SK-N-SH treated with all-trans-retinoic acid at 6 μM for 48 hours (cell line): ENCODE results near the gene ASTN2.

ENCODE experiments used
- ARNTL ChIP-seq: fragments of 450-650 bp; formaldehyde crosslinking; IDR thresholded peaks from 2 replicates; pipeline ENCODE4 v1.5.0; 2020; ENCODE audit warnings: low read depth, mild to moderate bottlenecking, moderate library complexity, borderline replicate concordance
- BACH2 ChIP-seq: fragments of 250-450 bp; sonication (Bioruptor Pico); IDR thresholded peaks from 2 replicates; pipeline ENCODE4 v1.9.0; 2021; ENCODE audit warnings: mild to moderate bottlenecking, borderline replicate concordance
- CREB5 ChIP-seq: fragments of 250-450 bp; sonication (Bioruptor Pico); IDR thresholded peaks from 2 replicates; pipeline ENCODE4 v1.5.1; 2020; ENCODE audit warnings: low read depth, mild to moderate bottlenecking, moderate library complexity
- ESRRG ChIP-seq: fragments of 250-450 bp; sonication (Bioruptor Pico); IDR thresholded peaks from 2 replicates; pipeline ENCODE4 v1.6.1; 2021; ENCODE audit warnings: mild to moderate bottlenecking
- OSR1 ChIP-seq: fragments of 250-450 bp; sonication (Bioruptor Pico); IDR thresholded peaks from 2 replicates; pipeline ENCODE4 v1.8.0; 2022; ENCODE audit warnings: moderate library complexity, mild to moderate bottlenecking, inconsistent platforms
- PATZ1 ChIP-seq: fragments of 250-450 bp; sonication (Bioruptor Pico); IDR thresholded peaks from 2 replicates; pipeline ENCODE4 v1.8.0; 2020; ENCODE audit warnings: mild to moderate bottlenecking, moderate library complexity, borderline replicate concordance
- RARB ChIP-seq: fragments of 250-450 bp; sonication (Bioruptor Pico); IDR thresholded peaks from 2 replicates; pipeline ENCODE4 v1.8.0; 2021; ENCODE audit warnings: mild to moderate bottlenecking, moderate library complexity
- SNAI2 ChIP-seq: fragments of 250-450 bp; sonication (Bioruptor Pico); IDR thresholded peaks from 2 replicates; pipeline ENCODE4 v1.5.0; 2020; ENCODE audit warnings: mild to moderate bottlenecking, moderate library complexity
- TOX ChIP-seq: fragments of 250-450 bp; sonication (Bioruptor Pico); IDR thresholded peaks from 2 replicates; pipeline ENCODE4 v1.8.0; 2021; ENCODE audit warnings: mild to moderate bottlenecking, moderate library complexity, borderline replicate concordance
- ZFP3 ChIP-seq: fragments of 250-450 bp; sonication (Bioruptor Pico); IDR thresholded peaks from 2 replicates; pipeline ENCODE4 v1.5.0; 2020; ENCODE audit warnings: mild to moderate bottlenecking, moderate library complexity
- ZFP30 ChIP-seq: fragments of 450-650 bp; formaldehyde crosslinking; IDR thresholded peaks from 2 replicates; pipeline ENCODE4 v1.5.0; 2022; ENCODE audit warnings: mild to moderate bottlenecking, moderate library complexity
- ZNF70 ChIP-seq: fragments of 450-650 bp; formaldehyde crosslinking; IDR thresholded peaks from 2 replicates; pipeline ENCODE4 v1.5.0; 2020; ENCODE audit warnings: mild to moderate bottlenecking, moderate library complexity
- TF ChIP-seq, protein P1 (sequence below): fragments of 250-450 bp; sonication (Bioruptor Pico); IDR thresholded peaks from 2 replicates; pipeline ENCODE4 v1.5.0; 2020; ENCODE audit warnings: mild to moderate bottlenecking, moderate library complexity

GRCh38 chr9:116691607-116692006, 723.2 kb downstream of the ASTN2 start:
- TF ChIP-seq ZFP3 (CRISPR knock-in tag) (no peak), ZFP30 (CRISPR knock-in tag) (no peak), PATZ1 (CRISPR knock-in tag) (no peak), RARB (no peak), ARNTL (CRISPR knock-in tag) (no peak), CREB5 (CRISPR knock-in tag) (no peak), SNAI2 (CRISPR knock-in tag) (no peak), ZNF70 (CRISPR knock-in tag) (no peak), OSR1 (CRISPR knock-in tag) (no peak), ESRRG (CRISPR knock-in tag) (no peak), BACH2 (CRISPR knock-in tag) (no peak), TOX (CRISPR knock-in tag) (no peak)
- TF ChIP-seq, protein P1, sequence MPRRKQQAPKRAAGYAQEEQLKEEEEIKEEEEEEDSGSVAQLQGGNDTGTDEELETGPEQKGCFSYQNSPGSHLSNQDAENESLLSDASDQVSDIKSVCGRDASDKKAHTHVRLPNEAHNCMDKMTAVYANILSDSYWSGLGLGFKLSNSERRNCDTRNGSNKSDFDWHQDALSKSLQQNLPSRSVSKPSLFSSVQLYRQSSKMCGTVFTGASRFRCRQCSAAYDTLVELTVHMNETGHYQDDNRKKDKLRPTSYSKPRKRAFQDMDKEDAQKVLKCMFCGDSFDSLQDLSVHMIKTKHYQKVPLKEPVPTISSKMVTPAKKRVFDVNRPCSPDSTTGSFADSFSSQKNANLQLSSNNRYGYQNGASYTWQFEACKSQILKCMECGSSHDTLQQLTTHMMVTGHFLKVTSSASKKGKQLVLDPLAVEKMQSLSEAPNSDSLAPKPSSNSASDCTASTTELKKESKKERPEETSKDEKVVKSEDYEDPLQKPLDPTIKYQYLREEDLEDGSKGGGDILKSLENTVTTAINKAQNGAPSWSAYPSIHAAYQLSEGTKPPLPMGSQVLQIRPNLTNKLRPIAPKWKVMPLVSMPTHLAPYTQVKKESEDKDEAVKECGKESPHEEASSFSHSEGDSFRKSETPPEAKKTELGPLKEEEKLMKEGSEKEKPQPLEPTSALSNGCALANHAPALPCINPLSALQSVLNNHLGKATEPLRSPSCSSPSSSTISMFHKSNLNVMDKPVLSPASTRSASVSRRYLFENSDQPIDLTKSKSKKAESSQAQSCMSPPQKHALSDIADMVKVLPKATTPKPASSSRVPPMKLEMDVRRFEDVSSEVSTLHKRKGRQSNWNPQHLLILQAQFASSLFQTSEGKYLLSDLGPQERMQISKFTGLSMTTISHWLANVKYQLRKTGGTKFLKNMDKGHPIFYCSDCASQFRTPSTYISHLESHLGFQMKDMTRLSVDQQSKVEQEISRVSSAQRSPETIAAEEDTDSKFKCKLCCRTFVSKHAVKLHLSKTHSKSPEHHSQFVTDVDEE (CRISPR knock-in tag), result no peak
